ENCODE measurements around the gene TIMMDC1. TPM values are rescaled to one million over a fixed set of nuclear protein-coding genes. Genes with fewer than 3 reads are reported as not detected.

The TIMMDC1 gene
- total RNA-seq, 1 experiment from 2014 or later: 109 TPM

DNA sequence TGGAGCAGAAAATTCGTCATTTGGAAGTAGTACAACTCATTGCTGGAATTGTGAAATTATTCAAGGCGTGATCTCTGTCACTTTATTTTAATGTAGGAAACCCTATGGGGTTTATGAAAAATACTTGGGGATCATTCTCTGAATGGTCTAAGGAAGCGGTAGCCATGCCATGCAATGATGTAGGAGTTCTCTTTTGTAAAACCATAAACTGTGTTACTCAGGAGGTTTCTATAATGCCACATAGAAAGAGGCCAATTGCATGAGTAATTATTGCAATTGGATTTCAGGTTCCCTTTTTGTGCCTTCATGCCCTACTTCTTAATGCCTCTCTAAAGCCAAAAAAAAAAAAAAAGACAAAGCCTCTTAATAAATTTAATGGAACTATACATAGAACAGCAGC, 5.5 kb upstream of the TIMMDC1 start:
- H3K27ac Mint-ChIP-seq: no peak overlapping the region
- H3K27me3 Mint-ChIP-seq (ENCODE audit: low read depth): no peaks in the 10 kb centered on the region
- no peak overlapping the region for H4K91ac ChIP-seq (ENCODE audit: insufficient read length, low read depth, low read length)
- H3K14ac ChIP-seq (ENCODE audit: insufficient read depth, low read length): no peak overlapping the region
- H4K20me1 ChIP-seq (ENCODE audit: control insufficient read depth, insufficient read depth, insufficient read length): no peaks in the 10 kb centered on the region
- no peak overlapping the region for H2BK120ac ChIP-seq (ENCODE audit: low read depth, low read length, poor library complexity, severe bottlenecking)
- no peak overlapping the region for H3K56ac ChIP-seq (ENCODE audit: insufficient read length, low read depth, low read length)
- H2BK15ac ChIP-seq (ENCODE audit: low read depth, low read length): no peak overlapping the region
- H3K23ac ChIP-seq (ENCODE audit: insufficient read length, low read depth, low read length): no peak overlapping the region
- H2AK5ac ChIP-seq (ENCODE audit: insufficient read length, low read length): no peak overlapping the region
- no peak overlapping the region for H2BK12ac ChIP-seq (ENCODE audit: insufficient read length, low read depth, low read length)
- H3K79me2 ChIP-seq (ENCODE audit: insufficient read depth, low read length): no peaks in the 10 kb centered on the region
- TF ChIP-seq, protein P1, sequence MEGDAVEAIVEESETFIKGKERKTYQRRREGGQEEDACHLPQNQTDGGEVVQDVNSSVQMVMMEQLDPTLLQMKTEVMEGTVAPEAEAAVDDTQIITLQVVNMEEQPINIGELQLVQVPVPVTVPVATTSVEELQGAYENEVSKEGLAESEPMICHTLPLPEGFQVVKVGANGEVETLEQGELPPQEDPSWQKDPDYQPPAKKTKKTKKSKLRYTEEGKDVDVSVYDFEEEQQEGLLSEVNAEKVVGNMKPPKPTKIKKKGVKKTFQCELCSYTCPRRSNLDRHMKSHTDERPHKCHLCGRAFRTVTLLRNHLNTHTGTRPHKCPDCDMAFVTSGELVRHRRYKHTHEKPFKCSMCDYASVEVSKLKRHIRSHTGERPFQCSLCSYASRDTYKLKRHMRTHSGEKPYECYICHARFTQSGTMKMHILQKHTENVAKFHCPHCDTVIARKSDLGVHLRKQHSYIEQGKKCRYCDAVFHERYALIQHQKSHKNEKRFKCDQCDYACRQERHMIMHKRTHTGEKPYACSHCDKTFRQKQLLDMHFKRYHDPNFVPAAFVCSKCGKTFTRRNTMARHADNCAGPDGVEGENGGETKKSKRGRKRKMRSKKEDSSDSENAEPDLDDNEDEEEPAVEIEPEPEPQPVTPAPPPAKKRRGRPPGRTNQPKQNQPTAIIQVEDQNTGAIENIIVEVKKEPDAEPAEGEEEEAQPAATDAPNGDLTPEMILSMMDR (conservative IDR thresholded peaks at IDR 0.05): no peak
- no peak overlapping the region for H3K4me3 Mint-ChIP-seq
- no peak overlapping the region for H2BK20ac ChIP-seq (ENCODE audit: low read depth, low read length, poor library complexity, severe bottlenecking)
- H3K79me1 ChIP-seq (ENCODE audit: insufficient read depth, low read depth, low read length, poor library complexity, severe bottlenecking): no peaks in the 10 kb centered on the region
- WGBS (ENCODE audit: extremely low coverage, insufficient read length, low lambda C conversion rate): no CpG with 5 or more reads among the region's 3 CpGs
- H3K27ac ChIP-seq (ENCODE audit: insufficient read length, low read depth, low read length): no peak overlapping the region
- H3K9me3 Mint-ChIP-seq: no peaks in the 10 kb centered on the region
- H3K9ac ChIP-seq (ENCODE audit: extremely low read depth, insufficient read length, low read length): no peak overlapping the region
- H3K23me2 ChIP-seq (ENCODE audit: insufficient read length, low read depth, low read length, poor library complexity, severe bottlenecking): no peaks in the 10 kb centered on the region
- no peak overlapping the region for H4K8ac ChIP-seq (replicated peaks; ENCODE audit: insufficient read length, low read depth, low read length)
- H3K36me3 Mint-ChIP-seq (ENCODE audit: insufficient read depth in 1 of 3, low read depth in 3 of 3): peaks cover 0 to 12% (median 10%) of the 10 kb centered on the region in 3 experiments; a peak in 5 of 7 replicates
- H3K4me1 Mint-ChIP-seq: peaks cover 6 to 8% of the 10 kb centered on the region in 2 experiments
- no peak overlapping the region for H3T11ph ChIP-seq (ENCODE audit: low read length)
- no peak overlapping the region for H2AFZ ChIP-seq (ENCODE audit: low read length)
- no peaks in the 10 kb centered on the region for H3K4me1 ChIP-seq (ENCODE audit: insufficient read depth, low read length)
- DNase-seq: no peak
- no peak overlapping the region for H3K4me2 ChIP-seq (ENCODE audit: insufficient read depth, insufficient read length, low read length)
- H3K9me3 ChIP-seq (ENCODE audit: control insufficient read depth, low read depth, low read length): no peaks in the 10 kb centered on the region
- H3K4ac ChIP-seq (ENCODE audit: low read depth, low read length): no peak overlapping the region
- H4K5ac ChIP-seq (ENCODE audit: insufficient read length, low read depth, low read length): no peak overlapping the region
- no peak overlapping the region for H2BK5ac ChIP-seq (ENCODE audit: insufficient read length, low read length)
- no peaks in the 10 kb centered on the region for H3K27me3 ChIP-seq (ENCODE audit: insufficient read depth, low read length)
- no peak overlapping the region for H3K18ac ChIP-seq (ENCODE audit: insufficient read length, low read depth, low read length)
